Measurements from ENCODE around the gene ZKSCAN3.
"Not testable (repeated sequence)": the region's sequence is repeated elsewhere in the genome, so short reads cannot be mapped to it uniquely, and the experiment has no call there.

ZKSCAN3 gene

DNA sequence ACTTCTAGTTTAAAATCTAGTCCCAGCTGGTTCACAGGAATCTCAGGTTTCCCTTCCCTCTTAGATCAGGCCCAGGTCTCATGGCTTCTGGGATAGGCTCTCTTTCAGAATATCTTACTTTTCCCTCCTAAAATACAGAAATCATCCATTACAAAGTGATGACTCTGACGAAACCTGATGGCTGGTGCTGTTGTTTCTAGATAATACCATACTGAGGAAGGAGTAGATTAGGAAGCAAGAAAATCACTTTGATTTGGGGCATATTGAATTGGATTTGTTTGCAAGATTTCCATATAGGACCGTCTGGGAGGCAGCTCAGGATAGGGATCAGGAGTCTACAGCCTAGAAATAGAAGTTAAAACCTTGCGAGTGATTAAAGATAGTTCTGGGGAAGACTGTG lies 3.6 kb downstream of the ZKSCAN3 start:
- no peak overlapping the region for H3K27ac Mint-ChIP-seq
- peaks cover 3% of the 10 kb centered on the region for H3K9me3 Mint-ChIP-seq
- H3K36me3 Mint-ChIP-seq (ENCODE audit: low read depth), result peaks cover 19% of the 10 kb centered on the region
- peaks cover 39% of the 10 kb centered on the region for H3K4me1 Mint-ChIP-seq (ENCODE audit: low read depth)
- DNase-seq (ENCODE audit: low spot score), result no peak
- no peak overlapping the region for H3K4me3 Mint-ChIP-seq
- peaks cover under 1% of the 10 kb centered on the region for H3K27me3 Mint-ChIP-seq (ENCODE audit: low read depth)

- Mint-ChIP-seq H3K9me3 (peaks cover 3% of the 10 kb centered on the region), H3K27ac (no peak overlapping the region), H3K36me3 (ENCODE audit: low read depth) (peaks cover 19% of the 10 kb centered on the region), H3K27me3 (ENCODE audit: low read depth) (no peaks in the 10 kb centered on the region), H3K4me1 (ENCODE audit: low read depth) (peaks cover 39% of the 10 kb centered on the region), H3K4me3 (no peak overlapping the region)
- no peak for DNase-seq (ENCODE audit: low spot score)
These were observed 4.4 kb downstream of the ZKSCAN3 start for GRCh38 chr6:28353981-28354676.

GRCh38 chr6:28354688-28355554 lies 5.2 kb downstream of the ZKSCAN3 start:
- H3K27ac Mint-ChIP-seq, result peak overlapping the region; percentile 26

DNA sequence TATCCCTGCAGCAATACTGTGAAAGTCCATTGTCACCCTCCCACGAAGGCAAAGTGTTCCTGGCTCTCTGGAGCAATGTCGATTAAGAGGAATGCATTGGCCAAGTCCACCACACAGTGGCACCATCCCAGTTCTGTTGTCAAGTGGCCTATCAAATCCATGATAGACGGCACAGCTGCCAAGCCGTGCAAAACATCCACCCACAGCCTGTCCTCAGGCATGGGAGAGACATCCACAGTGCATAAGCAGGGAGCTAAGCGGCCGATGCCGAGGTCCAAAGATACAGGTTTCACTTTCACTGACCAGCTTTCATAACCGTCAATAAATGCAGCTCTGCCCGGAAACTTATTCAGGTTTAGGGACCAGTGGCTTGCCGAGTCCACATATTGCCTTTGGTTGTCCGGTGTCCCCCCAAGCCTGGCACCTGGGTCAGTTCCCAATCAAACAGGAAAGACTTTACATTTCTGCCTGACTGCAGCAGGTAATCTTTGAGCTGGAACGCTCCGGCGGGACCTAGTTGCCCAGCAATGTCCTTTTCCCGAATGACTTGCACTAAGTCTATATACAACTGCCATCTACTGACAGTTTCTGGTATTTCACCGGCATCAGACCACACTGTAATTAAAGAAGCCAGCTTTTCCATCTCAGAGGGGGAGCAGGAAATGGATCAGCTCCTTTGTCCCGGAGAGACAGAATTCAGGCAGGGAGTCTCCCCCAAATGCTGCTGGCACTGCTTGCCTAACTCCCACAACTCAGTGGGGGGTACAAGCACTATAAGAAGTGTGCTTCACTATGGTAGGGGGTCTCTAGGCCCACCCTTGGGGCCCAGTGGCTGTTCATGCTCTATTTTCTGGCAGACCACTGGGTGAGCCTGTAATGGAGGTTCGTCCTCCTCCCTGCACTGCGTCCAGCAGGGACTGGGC lies 6.3 kb downstream of the ZKSCAN3 start:
- Mint-ChIP-seq H3K27me3 (ENCODE audit: low read depth) (no peaks in the 10 kb centered on the region), H3K4me3 (peak overlapping the region; percentile 93), H3K27ac (peak overlapping the region; percentile 75), H3K36me3 (ENCODE audit: low read depth) (peaks cover 15% of the 10 kb centered on the region), H3K9me3 (peaks cover 3% of the 10 kb centered on the region), H3K4me1 (ENCODE audit: low read depth) (peaks cover 29% of the 10 kb centered on the region)
- peak; percentile 46 for DNase-seq (ENCODE audit: low spot score)

More at GRCh38 chr6:28354688-28355554, 5.2 kb downstream of the ZKSCAN3 start:
- Mint-ChIP-seq H3K36me3 (ENCODE audit: low read depth) (peaks cover 16% of the 10 kb centered on the region), H3K9me3 (peaks cover 3% of the 10 kb centered on the region), H3K4me3 (peak overlapping the region; percentile 93), H3K4me1 (ENCODE audit: low read depth) (peaks cover 36% of the 10 kb centered on the region), H3K27me3 (ENCODE audit: low read depth) (no peaks in the 10 kb centered on the region)
- DNase-seq (ENCODE audit: low spot score), result no peak

DNA sequence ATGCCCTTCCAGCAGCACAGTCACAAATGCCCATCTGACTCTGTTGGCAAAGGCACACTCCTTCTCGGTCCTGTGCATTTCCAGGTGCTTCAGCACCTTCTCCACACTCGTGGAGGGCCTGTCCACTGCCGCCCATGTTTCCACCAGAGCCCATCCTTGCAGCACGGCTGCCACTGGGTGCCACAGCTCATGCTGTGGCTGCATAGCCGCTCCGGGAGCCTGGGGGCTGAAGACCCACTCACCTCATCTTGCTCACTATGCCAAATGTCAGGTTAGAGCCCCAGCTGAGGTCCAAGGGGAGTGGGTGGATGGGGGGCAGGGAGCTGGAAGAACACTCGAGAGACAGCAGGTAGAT lies 6.9 kb downstream of the ZKSCAN3 start:
- H3K27me3 Mint-ChIP-seq (ENCODE audit: low read depth), result no peaks in the 10 kb centered on the region
- no peak overlapping the region for H3K27ac Mint-ChIP-seq
- peaks cover 22% of the 10 kb centered on the region for H3K4me1 Mint-ChIP-seq (ENCODE audit: low read depth)
- DNase-seq (ENCODE audit: low spot score), result no peak
- H3K4me3 Mint-ChIP-seq, result no peak overlapping the region
- H3K36me3 Mint-ChIP-seq (ENCODE audit: low read depth), result peaks cover 18% of the 10 kb centered on the region
- H3K9me3 Mint-ChIP-seq, result peaks cover 3% of the 10 kb centered on the region

DNA sequence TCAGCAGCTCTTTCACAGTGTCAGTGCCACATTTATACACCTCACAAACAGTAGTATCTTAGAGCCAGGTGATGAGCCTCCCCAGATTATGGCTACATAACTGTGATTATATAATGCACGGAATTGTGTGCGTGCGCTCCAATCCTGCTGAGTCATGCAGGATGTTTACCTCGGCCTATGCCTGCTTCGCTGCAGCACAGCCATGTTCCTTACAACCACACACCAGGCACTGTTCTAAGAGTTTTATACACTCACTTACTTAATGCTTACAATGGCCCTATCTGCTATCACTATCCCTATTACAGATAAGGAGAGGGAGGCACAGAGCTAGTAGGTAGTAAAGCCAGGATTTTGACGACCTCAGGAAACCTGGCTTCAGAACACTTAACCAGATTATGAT lies 7.3 kb downstream of the ZKSCAN3 start:
- DNase-seq (ENCODE audit: low spot score), result no peak
- Mint-ChIP-seq H3K9me3 (peaks cover 3% of the 10 kb centered on the region), H3K27me3 (ENCODE audit: low read depth) (no peaks in the 10 kb centered on the region), H3K27ac (peak overlapping the region; percentile 8), H3K4me1 (ENCODE audit: low read depth) (peaks cover 22% of the 10 kb centered on the region), H3K36me3 (ENCODE audit: low read depth) (peaks cover 17% of the 10 kb centered on the region), H3K4me3 (no peak overlapping the region)

DNA sequence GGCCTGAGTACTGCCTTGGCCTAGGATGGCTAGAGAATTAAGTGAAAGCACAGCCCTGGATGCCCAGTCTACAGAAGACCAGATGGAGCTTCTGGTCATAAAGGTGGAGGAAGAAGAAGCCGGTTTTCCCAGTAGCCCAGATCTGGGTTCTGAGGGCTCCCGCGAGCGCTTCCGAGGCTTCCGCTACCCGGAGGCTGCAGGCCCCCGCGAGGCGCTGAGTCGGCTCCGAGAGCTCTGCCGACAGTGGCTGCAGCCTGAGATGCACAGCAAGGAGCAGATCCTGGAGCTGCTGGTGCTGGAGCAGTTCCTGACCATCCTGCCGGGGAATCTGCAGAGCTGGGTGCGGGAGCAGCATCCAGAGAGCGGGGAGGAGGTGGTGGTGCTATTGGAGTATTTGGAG lies 9.8 kb downstream of the ZKSCAN3 start:
- Mint-ChIP-seq H3K36me3 (ENCODE audit: low read depth) (peaks cover 13% of the 10 kb centered on the region), H3K4me1 (ENCODE audit: low read depth) (peaks cover 22% of the 10 kb centered on the region)
- not testable (repeated sequence) for H3K4me3 Mint-ChIP-seq; H3K9me3 Mint-ChIP-seq; H3K27me3 Mint-ChIP-seq (ENCODE audit: low read depth); H3K27ac Mint-ChIP-seq; DNase-seq (ENCODE audit: low spot score)

DNA sequence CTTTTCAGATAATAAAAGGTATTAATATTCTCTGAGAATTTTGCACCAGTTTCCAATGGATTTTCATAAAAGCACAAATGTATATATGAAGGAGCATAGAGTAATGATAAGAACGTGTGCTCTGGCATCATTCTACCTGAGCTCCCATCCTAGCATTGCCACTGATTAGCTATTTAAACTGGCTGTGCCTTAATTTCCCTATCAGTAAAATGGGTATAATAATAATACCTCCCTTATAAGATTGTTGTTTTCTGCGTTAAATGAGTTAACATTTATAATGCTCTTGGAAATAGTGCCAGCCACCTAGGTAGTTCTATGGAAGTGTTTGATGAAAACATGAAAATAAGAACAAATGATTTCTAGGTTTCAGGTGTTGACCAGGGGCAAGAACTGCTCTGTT lies 11.2 kb downstream of the ZKSCAN3 start:
- peaks cover 25% of the 10 kb centered on the region for H3K36me3 Mint-ChIP-seq (ENCODE audit: low read depth)
- no peak overlapping the region for H3K27ac Mint-ChIP-seq
- peaks cover 13% of the 10 kb centered on the region for H3K4me1 Mint-ChIP-seq (ENCODE audit: low read depth)
- DNase-seq (ENCODE audit: low spot score), result no peak
- no peaks in the 10 kb centered on the region for H3K27me3 Mint-ChIP-seq (ENCODE audit: low read depth)
- no peak overlapping the region for H3K4me3 Mint-ChIP-seq
- H3K9me3 Mint-ChIP-seq, result no peaks in the 10 kb centered on the region

GRCh38 chr6:28365590-28365989 lies 15.8 kb downstream of the ZKSCAN3 start:
- not testable (repeated sequence) for H3K4me3 Mint-ChIP-seq, H3K27ac Mint-ChIP-seq

DNA sequence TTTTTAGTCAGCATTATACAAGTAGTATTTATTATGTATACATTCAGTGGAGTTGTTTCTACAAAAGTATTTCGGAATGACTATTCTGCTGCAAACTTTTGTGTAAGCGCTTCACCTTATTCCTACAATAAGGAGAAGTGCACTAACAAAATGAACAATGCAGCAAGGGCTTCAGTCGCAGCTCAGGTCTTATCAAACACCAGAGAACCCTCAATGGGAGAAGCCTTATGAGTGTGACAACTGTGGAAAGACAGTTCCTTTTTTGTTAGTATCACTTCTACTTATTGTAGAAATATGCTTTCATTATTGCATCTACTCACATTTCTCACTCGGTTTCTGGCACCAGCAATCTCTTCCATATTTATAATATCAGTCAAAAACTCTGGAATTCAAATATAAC lies 18.8 kb downstream of the ZKSCAN3 start:
- Mint-ChIP-seq H3K4me1 (ENCODE audit: low read depth) (no peaks in the 10 kb centered on the region), H3K4me3 (no peak overlapping the region), H3K9me3 (no peaks in the 10 kb centered on the region), H3K27me3 (ENCODE audit: low read depth) (no peaks in the 10 kb centered on the region), H3K36me3 (ENCODE audit: low read depth) (peaks cover 19% of the 10 kb centered on the region), H3K27ac (no peak overlapping the region)
- DNase-seq (ENCODE audit: low spot score), result no peak

More at GRCh38 chr6:28365590-28365989, 15.8 kb downstream of the ZKSCAN3 start:
- DNase-seq (ENCODE audit: low spot score); H3K27me3 Mint-ChIP-seq (ENCODE audit: low read depth); H3K4me1 Mint-ChIP-seq (ENCODE audit: low read depth); H3K9me3 Mint-ChIP-seq: not testable (repeated sequence)
- peaks cover 29% of the 10 kb centered on the region for H3K36me3 Mint-ChIP-seq (ENCODE audit: low read depth)

DNA sequence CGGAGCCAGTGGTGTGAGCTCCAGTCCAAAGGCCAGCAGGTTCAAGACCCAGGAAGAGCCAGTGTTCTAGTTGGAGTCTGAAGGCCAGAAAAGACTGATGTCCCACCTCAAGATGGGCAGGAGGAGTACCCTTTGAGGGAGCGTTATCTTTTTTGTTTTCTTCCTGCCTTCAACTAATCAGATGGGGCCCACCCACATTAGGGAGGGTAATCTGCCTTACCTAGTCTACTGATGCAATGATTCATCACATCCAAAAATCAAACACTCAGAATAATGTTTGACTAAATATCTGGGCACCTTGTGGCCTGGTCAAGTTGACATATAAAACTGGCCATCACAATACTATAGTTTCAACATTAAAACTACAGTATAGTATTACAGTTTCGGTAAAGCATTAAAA lies 19.7 kb downstream of the ZKSCAN3 start:
- H3K27me3 Mint-ChIP-seq (ENCODE audit: low read depth), result no peaks in the 10 kb centered on the region
- no peak overlapping the region for H3K27ac Mint-ChIP-seq
- no peaks in the 10 kb centered on the region for H3K9me3 Mint-ChIP-seq
- H3K36me3 Mint-ChIP-seq (ENCODE audit: low read depth), result peaks cover 17% of the 10 kb centered on the region
- no peaks in the 10 kb centered on the region for H3K4me1 Mint-ChIP-seq (ENCODE audit: low read depth)
- H3K4me3 Mint-ChIP-seq, result no peak overlapping the region
- DNase-seq (ENCODE audit: low spot score), result no peak

DNA sequence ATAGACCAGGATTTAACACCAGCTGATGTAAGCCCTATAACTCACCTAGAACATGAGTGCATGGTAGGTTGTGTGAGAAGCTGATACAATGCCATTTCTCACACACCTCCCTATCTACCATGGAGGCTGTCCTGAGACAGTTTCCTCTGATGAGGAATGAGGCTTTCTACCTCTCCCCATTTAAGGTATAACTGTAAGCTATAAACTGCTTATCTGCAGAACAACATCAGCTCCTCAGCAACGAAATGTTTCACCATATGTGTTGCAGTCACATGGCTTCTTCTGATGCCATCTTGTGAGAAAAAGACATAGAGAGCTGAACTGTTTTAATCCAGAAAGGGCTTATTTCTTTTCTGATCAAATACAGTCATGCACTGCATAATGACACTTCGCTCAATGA lies 20.7 kb downstream of the ZKSCAN3 start:
- Mint-ChIP-seq H3K36me3 (ENCODE audit: low read depth) (peaks cover 15% of the 10 kb centered on the region), H3K9me3 (no peaks in the 10 kb centered on the region), H3K27me3 (ENCODE audit: low read depth) (no peaks in the 10 kb centered on the region), H3K4me1 (ENCODE audit: low read depth) (no peaks in the 10 kb centered on the region), H3K4me3 (no peak overlapping the region), H3K27ac (no peak overlapping the region)
- DNase-seq (ENCODE audit: low spot score), result no peak

DNA sequence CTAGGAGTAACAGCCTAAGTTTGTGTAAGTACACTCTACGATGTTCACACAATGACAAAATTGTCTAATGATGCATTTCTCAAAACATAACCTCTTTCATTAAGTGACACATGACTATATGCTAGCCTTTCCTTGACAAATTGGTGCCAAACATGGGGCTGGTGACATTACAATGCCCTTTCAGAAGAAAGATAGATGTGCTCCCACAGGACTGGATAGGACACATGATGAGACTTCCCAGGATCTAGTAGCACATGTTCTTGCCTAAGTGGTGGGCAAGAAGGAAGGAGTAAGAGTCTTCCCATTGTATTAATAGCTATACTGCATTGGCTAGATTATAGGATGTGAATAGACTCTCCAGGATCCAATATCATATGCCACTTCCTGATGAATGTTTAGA lies 21.5 kb downstream of the ZKSCAN3 start:
- Mint-ChIP-seq H3K9me3 (no peaks in the 10 kb centered on the region), H3K4me3 (no peak overlapping the region), H3K27ac (no peak overlapping the region), H3K4me1 (ENCODE audit: low read depth) (no peaks in the 10 kb centered on the region), H3K36me3 (ENCODE audit: low read depth) (peaks cover 10% of the 10 kb centered on the region), H3K27me3 (ENCODE audit: low read depth) (no peaks in the 10 kb centered on the region)
- no peak for DNase-seq (ENCODE audit: low spot score)
